Transverse colon (tissue), 4 donors: ENCODE measurements around the gene TOR1B. TPM values are rescaled to one million over a fixed set of nuclear protein-coding genes. Genes with fewer than 3 reads are reported as not detected.

Experiments
- DNase-seq: peaks from one replicate; pipeline ENCODE4 v3.0.0-alpha.2; 2019
- H3K27ac ChIP-seq, 4 donors: fragments of 200-600 bp; sonication (generic); 2 replicates each; pipeline ENCODE4 v1.5.1; 2016 to 2018; ENCODE audit warnings: inconsistent platforms in 4 of 4
- H3K27me3 ChIP-seq: fragments of 200-600 bp; sonication (generic); 2 replicates; pipeline ENCODE4 v1.5.1; 2017; ENCODE audit warnings: inconsistent platforms
- H3K36me3 ChIP-seq, 4 donors: fragments of 200-600 bp; sonication (generic); 2 replicates each; pipeline ENCODE4 v1.5.1; 2017 to 2019; ENCODE audit warnings: inconsistent platforms in 4 of 4
- H3K4me1 ChIP-seq, 4 donors: fragments of 200-600 bp; sonication (generic); 2 replicates each; pipeline ENCODE4 v1.5.1; 2017 to 2020; ENCODE audit warnings: inconsistent platforms in 4 of 4
- H3K4me3 ChIP-seq, 4 donors: fragments of 200-600 bp; sonication (generic); 1 replicate in 1 of 4; 2 replicates in 3 of 4; pipeline versions ENCODE4 v1.5.1 to v1.6.1; 2017 to 2019; ENCODE audit warnings: inconsistent platforms in 4 of 4
- H3K9me3 ChIP-seq, 2 donors: fragments of 200-600 bp; sonication (generic); 2 replicates each; pipeline ENCODE4 v1.5.1; 2017 to 2019; ENCODE audit warnings: inconsistent platforms in 2 of 2
- CTCF ChIP-seq, 5 experiments: fragments of 200-600 bp in 3 of 5; fragments of 450-650 bp in 2 of 5; sonication (generic) in 3 of 5; IDR thresholded peaks; 1 replicate in 2 of 5; 2 replicates in 3 of 5; pipeline ENCODE4 v1.5.1; 2016 to 2017; ENCODE audit warnings: antibody characterized with exemption in 5 of 5, inconsistent platforms in 3 of 5, mild to moderate bottlenecking in 2 of 5, moderate library complexity in 1 of 5
- EP300 ChIP-seq: sonication (generic); formaldehyde crosslinking; IDR thresholded peaks from one replicate; pipeline ENCODE4 v1.6.1; 2017; ENCODE audit warnings: antibody characterized with exemption, low read depth
- POLR2A ChIP-seq: fragments of 450-650 bp; IDR thresholded peaks from one replicate; pipeline ENCODE4 v1.6.1; 2016; ENCODE audit warnings: antibody characterized with exemption, mild to moderate bottlenecking, moderate library complexity
- POLR2AphosphoS5 ChIP-seq, 3 donors: sonication (generic); formaldehyde crosslinking; IDR thresholded peaks; one replicate each; pipeline ENCODE4 v1.6.1; 2016; ENCODE audit warnings: antibody characterized with exemption in 3 of 3
- WGBS, 2 donors: methylation state at CpG; one replicate each; pipeline ENCODE4 v1.1.5; 2018; ENCODE audit warnings: low coverage in 1 of 2; 5-methylcytosine and 5-hydroxymethylcytosine counted together
- in situ Hi-C, 4 donors: fragments of 200-750 bp; cut with MboI; loops; one replicate each; pipeline versions ENCODE4 v1.15.0 to v1.15.1; 2017; ENCODE audit warnings: low sequenced_read_pairs in 3 of 4, low pct_ligation_motif_present in 1 of 4, low pct_unique_long_range_greater_than_20kb in 1 of 4
- intact Hi-C: fragments of 100-400 bp; cut with DNase I; formaldehyde crosslinking; loops from one replicate; pipeline ENCODE4 v1.15.1; 2023; ENCODE audit warnings: low total_unique reads
- total RNA-seq, 4 donors: library from RNA; depleted of rRNA; stranded (reverse); fragments of >200 nt; gene quantifications; one replicate each; pipeline ENCODE4 v1.1.0, GENCODE V29; 2016

Gene TOR1B
- total RNA-seq, 4 donors from 2014 or later = 49.0 to 105 (median 62.7) TPM

GRCh38 chr9:129801504-129801903 is 1.5 kb upstream of the TOR1B start:
- no peaks in the 10 kb centered on the region for H3K27me3 ChIP-seq
- TF ChIP-seq POLR2A = no peak
- TF ChIP-seq EP300 = no peak
- TF ChIP-seq POLR2AphosphoS5 (IDR thresholded peaks at IDR 0.05) = no peak
- no peak for TF ChIP-seq CTCF (IDR thresholded peaks at IDR 0.05)
- peaks cover 6 to 32% (median 14%) of the 10 kb centered on the region in 4 donors for H3K4me1 ChIP-seq
- H3K4me3 ChIP-seq = no peak overlapping the region
- in situ Hi-C loops = no loop called here
- H3K9me3 ChIP-seq = no peaks in the 10 kb centered on the region
- DNase-seq = no peak
- no peaks in the 10 kb centered on the region for H3K36me3 ChIP-seq
- intact Hi-C loops = no loop called here
- WGBS, 2 donors = 88 to 100% methylated on average over 1 to 17 of the region's 17 CpGs
- H3K27ac ChIP-seq = no peak overlapping the region

GRCh38 chr9:129803676-129804060 is 684 bp downstream of the TOR1B start:
- Histone ChIP-seq H3K4me3 (peak overlapping the region; percentile 80 to 97 (median 82)), H3K36me3 (no peaks in the 10 kb centered on the region), H3K4me1 (peaks cover 6 to 36% (median 14%) of the 10 kb centered on the region in 4 donors), H3K27me3 (no peaks in the 10 kb centered on the region), H3K9me3 (no peaks in the 10 kb centered on the region), H3K27ac (peak overlapping the region; percentile 93 to 95 (median 94))
- 0 to 1% methylated on average over 2 to 14 of the region's 14 CpGs for WGBS, 2 donors
- no peak for DNase-seq
- no peak for TF ChIP-seq POLR2AphosphoS5 (IDR thresholded peaks at IDR 0.05)
- TF ChIP-seq POLR2A = no peak
- no peak for TF ChIP-seq CTCF (IDR thresholded peaks at IDR 0.05)
- TF ChIP-seq EP300 = no peak
- in situ Hi-C loops = no loop called here
- intact Hi-C loops = no loop called here

- H3K27me3 ChIP-seq = no peaks in the 10 kb centered on the region
- no peaks in the 10 kb centered on the region for H3K9me3 ChIP-seq
- H3K4me3 ChIP-seq = no peak overlapping the region
- TF ChIP-seq EP300 (no peak), POLR2A (no peak), POLR2AphosphoS5 (IDR thresholded peaks at IDR 0.05) (no peak), CTCF (IDR thresholded peaks at IDR 0.05) (no peak)
- intact Hi-C loops (no loop called here), in situ Hi-C loops (no loop called here)
- no peak for DNase-seq
- H3K27ac ChIP-seq = peak overlapping the region; percentile 49 to 78 (median 64)
- H3K36me3 ChIP-seq = peaks cover 0 to 4% (median 0%) of the 10 kb centered on the region in 4 donors
- 27 to 39% methylated on average over 3 to 4 of the region's 4 CpGs for WGBS, 2 donors
- peaks cover 6 to 51% (median 23%) of the 10 kb centered on the region in 4 donors for H3K4me1 ChIP-seq
These were observed 3.1 kb downstream of the TOR1B start for GRCh38 chr9:129806061-129806460.

DNA sequence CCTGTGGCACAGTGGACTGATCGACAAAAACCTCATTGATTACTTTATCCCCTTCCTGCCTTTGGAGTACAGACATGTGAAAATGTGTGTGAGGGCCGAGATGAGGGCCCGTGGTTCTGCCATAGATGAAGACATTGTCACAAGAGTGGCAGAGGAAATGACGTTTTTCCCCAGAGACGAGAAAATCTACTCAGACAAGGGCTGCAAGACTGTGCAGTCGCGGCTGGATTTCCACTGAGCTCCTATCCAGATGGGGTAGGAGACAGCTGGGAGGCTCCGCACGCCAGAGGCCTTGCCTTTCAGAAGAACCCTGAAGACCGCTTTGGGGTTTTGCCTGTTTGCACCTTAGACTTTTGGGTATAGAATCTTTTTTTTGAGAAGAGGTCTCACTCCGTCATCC is 6.4 kb downstream of the TOR1B start:
- Histone ChIP-seq H3K27me3 (no peaks in the 10 kb centered on the region), H3K9me3 (no peaks in the 10 kb centered on the region), H3K36me3 (peaks cover 0 to 7% (median 2%) of the 10 kb centered on the region in 4 donors), H3K4me1 (peaks cover under 1 to 54% (median 25%) of the 10 kb centered on the region in 4 donors), H3K4me3 (no peak overlapping the region), H3K27ac (no peak overlapping the region)
- 85 to 89% methylated on average over 5 to 11 of the region's 11 CpGs for WGBS, 2 donors
- in situ Hi-C loops (no loop called here), intact Hi-C loops (no loop called here)
- TF ChIP-seq POLR2AphosphoS5 (IDR thresholded peaks at IDR 0.05) = no peak
- TF ChIP-seq CTCF (IDR thresholded peaks at IDR 0.05) = no peak
- TF ChIP-seq POLR2A = no peak
- no peak for TF ChIP-seq EP300
- DNase-seq = no peak
